GM21528 (cell line): ENCODE results near the gene AIPL1.
"Not testable (repeated sequence)": the region's sequence is repeated elsewhere in the genome, so short reads cannot be mapped to it uniquely, and the experiment has no call there.

ENCODE experiments used
- ATAC-seq: cut with Tn5 transposase; IDR thresholded peaks from one replicate; pipeline ENCODE4 v1.9.1; 2021; ENCODE audit warnings: mild to moderate bottlenecking, moderate library complexity; ENCODE audit not compliant: unreplicated experiment, low FRiP score

AIPL1 gene, protein sequence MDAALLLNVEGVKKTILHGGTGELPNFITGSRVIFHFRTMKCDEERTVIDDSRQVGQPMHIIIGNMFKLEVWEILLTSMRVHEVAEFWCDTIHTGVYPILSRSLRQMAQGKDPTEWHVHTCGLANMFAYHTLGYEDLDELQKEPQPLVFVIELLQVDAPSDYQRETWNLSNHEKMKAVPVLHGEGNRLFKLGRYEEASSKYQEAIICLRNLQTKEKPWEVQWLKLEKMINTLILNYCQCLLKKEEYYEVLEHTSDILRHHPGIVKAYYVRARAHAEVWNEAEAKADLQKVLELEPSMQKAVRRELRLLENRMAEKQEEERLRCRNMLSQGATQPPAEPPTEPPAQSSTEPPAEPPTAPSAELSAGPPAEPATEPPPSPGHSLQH

DNA sequence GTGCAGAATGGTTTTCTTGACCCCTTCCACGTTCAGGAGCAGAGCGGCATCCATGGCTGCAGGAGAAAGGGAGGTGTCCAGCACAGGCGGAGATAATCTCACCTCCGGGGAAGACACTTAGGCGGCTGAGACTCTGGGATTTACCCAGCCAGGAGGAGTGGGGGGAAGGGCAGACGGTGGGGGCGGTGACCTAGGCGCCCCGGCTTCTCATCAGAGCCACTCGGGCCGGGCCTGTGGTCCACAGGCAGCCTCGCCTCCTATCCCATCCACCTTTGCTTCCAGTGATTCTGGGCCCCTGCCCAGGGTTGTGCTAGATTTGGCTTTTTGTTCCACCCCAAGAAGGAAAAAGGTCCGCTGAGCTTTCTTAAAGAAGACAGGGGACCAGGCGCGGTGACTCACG, at the start of gene AIPL1:
Gene AIPL1, minus strand, starts transcription at position 71 of the 400 bp plus-strand sequence. Its CDS starts 17 bp downstream, at position 54.
- no peak for ATAC-seq

DNA sequence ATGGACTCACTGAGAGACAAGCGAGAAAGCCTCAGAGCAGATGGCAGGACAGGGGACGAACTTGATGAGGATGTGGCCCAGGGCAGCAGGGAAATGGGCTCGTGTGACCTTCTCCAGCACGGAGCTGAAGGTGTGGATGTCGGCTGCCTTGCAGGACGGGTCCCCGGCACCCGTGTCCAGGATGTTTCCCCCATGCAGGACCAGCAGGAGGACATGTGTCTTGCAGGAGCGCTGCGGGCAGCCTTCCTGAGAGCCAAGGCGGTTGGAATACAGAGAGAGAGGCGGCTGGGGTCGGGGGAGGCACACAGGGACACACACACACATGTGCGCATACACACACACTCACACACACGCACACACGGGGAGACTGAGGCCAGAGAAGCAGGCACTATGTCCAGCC, 48.6 kb upstream of the AIPL1 start:
- no peak for ATAC-seq

DNA sequence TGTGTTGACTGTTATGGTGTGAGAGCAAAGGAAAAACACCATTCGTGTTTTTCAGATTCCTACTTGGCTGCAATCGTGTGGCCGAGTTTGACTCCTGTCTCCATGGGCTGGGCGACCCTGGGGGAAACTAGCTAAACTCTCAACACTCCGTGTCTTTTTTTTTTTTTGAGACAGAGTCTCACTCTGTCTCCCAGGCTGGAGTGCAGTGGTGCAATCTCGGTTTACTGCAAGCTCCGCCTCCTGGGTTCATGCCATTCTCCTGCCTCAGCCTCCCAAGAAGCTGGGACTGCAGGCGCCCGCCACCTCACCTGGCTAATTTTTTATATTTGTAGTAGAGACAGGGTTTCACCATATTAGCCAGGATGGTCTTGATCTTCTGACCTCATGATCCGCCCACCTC, 47.9 kb upstream of the AIPL1 start:
- not testable (repeated sequence) for ATAC-seq

DNA sequence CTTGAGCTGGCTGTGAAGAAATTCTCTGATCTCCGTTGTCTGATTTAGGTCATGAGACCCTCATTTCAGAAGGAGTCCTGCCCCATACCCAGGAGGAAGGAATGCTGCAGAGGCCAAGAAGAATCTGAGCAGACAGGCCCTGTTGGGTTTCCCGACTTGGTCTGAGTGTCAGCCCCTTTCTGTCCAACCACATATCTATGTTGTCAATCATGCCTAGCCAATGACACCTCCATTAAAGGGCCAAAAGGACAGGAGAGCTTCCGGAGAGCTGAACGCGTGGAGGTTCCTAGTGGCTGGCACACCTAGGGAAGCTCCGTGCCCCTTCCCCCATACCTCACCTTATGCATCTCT, 47.2 kb upstream of the AIPL1 start:
- no peak for ATAC-seq

DNA sequence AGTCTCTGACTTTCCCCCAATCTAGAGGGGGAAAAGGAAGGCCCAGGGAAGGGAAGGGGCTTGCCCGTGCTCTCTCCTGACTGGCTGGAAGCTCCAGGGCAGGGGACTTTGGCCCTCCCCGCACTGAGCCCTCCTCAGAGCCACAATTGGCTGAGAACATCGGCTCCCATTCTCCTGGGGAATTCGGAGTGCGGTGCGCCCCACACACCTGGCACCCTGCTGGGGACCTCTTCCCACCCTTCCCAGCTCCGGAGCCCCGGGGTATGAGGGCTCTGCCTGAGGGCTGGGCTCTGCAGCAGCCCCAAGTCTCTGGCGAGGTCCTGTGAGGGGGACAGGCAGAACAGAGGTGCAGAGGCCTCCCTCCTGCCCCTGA, 45.4 kb upstream of the AIPL1 start:
- ATAC-seq, result no peak

DNA sequence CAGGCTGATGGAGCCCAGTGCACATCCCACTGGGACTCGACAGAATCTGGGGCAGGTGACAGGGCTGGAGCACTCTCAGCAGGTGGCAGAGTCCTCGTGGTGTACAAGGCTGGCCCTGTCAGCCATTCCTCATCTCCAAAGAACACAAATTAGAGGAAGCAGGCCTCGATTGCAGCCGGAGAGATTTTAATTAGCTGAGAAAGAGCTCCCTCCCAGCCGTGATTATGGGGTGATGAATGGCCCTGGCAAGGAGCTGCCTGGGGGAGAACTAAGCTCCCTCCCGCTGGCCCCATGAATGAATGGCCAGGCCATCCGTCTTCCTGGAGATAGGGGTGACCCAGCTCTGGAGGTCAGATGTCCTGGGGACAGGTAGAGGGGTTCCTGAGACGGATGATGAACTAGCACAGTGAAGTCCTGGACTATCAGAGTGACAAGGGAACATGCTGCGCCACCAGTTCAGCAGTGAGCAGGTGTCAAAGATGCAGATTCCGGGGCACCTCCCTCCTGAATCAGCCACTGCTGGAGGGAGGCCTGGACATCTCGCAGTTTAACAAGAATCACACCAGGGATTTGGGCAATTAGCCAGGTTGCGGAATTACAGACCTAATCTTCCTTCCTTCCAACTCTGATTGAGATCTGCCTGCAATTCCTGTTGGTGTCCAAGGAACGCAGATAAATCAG, 44.8 kb upstream of the AIPL1 start:
- ATAC-seq, result no peak

DNA sequence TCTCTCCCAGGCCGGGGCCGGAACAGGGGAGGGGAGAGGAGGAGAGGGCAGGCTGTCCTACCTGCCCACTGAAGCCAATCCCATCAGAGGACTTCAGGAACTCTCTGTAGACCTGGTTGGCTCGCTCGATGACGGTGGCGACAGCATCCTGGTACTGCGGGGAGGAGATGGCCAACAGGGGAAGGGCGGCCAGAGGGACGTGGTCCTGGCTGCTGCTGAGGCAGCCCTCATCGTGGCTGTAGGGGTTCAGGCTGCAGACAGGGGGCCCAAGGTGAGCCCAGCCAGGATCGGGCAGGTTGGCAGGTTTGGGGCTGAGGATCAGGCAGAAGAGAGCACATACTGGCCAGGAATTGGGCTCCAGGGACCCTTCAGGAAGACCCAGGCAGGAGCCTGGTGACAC, 43.6 kb upstream of the AIPL1 start:
- ATAC-seq, result no peak

DNA sequence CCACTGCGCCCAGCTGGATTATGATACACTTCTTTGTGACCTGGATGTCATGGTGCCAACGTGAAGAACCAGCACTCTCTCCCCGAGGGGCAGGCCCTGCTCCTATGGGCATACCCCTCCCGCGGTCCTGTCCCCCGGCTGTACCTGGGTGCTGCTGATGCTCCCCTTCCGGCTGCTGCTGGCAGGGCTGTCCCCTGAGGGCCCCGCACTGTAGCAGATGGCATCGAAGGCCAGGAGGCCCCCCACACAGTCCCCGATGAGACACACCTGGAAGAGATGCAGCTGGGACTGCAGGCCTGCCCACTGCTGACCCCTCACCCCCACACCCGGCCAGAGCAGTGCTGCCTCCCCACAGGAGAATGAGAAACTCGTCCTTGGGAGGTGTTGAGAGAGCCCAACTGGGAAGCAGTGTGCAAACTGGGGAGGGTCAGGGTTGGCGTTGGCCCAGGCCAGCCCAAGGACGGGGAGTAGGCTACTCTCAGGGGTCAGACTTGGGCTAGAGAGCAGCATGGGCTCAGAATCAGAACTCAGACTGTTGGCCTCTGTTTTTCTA, 43.0 kb upstream of the AIPL1 start:
- no peak for ATAC-seq

DNA sequence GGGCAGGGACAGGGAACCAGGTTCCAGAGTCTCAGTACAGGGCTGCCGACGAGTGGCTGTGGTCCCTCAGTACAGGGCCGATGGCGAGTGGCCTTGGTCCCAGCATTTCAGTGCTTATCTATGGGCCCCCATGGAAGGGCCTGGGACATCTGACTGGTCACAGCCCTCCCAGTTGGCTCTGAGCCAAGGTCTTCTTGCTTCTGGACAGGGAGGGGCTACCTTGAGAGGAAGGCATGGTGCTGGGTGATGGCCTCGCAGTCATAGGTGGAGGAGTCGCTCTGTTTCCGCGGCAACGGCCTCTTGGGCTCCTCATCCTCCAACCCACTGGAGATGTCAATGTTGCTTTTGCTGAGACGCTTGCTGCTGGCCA, 41.9 kb upstream of the AIPL1 start:
- ATAC-seq, result no peak

DNA sequence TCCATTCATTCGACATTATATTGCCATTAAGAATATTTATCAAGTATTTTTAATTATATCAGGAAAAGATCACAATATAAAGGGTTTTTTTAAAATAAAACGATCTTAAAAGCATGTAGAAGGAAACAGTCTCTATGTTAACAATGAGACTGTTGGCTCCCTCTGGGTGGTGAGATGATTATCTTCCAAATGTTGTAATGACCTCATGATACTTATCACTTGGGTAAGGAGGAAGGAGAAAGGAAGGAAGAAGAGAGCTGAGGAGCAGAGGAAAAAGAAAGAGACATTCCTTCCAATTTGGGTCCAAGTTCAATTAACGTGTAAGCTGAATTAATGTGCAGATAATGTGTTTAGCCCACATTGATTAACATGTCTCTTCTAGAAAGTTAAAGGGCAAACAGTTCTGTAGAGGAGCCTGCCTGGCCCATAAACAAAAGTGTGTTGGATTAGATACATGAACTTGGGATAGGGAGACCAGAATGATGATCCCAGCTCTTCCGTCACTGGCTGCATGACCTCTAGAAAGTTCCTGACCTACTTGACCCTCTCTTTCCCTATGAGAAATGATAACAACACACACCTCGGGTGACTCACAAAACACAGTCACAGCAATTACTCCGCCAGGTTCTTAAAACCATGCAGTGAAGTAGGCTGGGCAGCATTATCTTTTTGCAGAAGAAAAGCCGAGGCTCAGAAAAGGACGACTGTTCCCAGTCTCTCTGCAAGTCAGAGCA, 41.3 kb upstream of the AIPL1 start:
- no peak for ATAC-seq

DNA sequence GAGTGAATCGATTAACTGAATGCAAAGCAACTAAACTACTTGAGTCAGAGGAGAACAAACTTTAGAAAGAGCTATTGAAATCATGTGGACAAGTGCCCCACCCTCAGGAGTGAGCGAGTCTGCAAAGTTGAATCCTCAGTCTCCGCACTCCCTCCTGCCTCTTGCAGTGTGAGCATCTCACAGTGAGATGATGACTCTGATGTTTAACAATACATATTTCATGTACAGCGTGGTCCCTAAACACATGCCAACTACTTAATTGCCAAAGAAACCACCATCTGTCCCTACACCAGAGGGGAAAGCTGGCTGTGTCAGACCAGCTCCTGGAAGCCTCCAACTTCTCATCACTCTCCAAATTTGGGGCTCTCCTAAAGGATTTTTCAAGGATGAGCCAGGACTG, 40.5 kb upstream of the AIPL1 start:
- no peak for ATAC-seq

DNA sequence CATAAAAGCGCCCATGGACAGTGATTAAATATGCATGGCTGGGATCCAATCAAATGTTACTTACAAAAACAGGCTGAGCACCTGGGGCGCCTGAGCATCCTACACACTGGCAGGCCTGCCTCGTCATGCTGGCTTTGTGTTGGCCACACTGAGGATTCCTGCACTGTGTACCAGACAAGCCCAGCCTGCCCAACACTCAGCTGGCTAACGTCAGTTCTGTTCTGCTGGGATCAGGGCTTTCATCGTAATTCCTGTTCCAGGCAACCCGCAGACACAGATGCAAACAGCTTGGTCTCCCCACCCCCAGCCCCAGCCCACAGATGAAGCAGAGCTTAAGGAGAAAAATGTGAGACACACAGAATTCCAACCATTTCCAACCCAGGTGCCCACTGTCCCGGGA, 40.0 kb upstream of the AIPL1 start:
- ATAC-seq, result no peak

DNA sequence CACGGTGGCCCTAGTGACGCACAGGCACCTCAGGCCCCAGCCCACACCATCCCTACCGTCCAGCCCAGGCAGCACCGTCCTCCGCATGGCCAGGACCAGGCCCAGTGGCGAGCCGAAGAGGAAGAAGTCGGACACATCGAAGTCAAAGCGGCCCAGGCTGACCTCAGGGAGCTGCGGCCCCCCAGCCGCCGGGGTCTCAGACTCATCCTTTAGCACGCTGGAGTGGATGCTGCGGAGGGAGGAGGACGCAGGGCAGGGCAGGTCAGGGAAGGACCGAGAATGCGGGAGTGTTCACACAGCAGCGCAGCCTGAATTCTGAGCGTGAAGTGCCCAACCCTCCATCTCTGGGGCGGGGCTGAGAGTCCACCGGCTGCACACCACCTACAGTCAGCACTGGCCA, 39.5 kb upstream of the AIPL1 start:
- ATAC-seq, result no peak

DNA sequence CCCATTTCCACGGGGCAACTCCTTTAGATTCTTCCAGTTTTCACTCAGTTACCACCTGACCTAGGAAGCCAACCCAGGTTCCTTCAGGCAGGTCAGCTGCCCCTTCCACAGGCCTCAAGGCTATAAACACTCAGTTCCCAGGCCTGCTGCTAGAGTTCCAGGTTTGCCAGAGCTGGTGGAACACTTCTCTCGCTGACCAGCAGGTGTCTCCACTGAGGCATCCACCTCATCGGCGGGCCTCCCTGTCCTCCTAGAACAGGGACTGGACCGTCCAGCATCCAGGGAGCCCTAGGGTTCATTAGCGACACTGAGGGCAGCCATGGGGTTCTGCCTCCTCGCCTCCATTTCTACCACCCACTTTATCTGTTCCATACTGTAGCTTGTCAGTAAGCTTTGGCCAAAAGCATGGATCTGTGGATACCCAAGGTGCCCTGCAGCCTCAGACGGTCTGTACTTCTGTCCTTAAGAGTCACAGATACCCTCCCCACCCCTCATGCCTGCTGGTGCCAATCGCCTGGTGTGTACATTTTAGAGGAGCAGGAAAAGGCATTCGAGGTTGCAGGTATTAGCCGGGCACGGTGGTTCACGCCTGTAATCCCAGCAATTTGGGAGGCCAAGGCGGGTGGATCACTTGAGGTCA, 38.3 kb upstream of the AIPL1 start:
- ATAC-seq, result no peak

DNA sequence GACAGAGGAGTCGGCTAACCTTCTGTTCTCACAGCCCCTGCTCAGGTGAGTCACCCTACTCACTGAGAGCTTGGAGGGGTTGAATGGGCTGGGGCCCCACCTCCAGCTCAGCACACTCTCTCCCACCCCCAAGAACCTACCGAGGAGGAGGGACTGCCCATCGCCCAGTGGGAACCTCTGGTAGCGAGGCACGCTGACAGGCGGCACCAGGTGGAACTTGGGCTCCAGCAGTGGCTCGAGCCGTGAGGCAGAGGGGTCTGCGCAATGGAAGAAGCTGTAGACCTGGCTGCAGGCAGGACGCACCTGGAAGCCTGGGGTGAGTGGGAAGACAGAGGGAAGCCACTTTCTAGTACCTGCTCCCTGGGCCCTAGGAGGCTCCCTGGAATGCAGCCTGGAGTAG, 37.6 kb upstream of the AIPL1 start:
- ATAC-seq, result no peak

DNA sequence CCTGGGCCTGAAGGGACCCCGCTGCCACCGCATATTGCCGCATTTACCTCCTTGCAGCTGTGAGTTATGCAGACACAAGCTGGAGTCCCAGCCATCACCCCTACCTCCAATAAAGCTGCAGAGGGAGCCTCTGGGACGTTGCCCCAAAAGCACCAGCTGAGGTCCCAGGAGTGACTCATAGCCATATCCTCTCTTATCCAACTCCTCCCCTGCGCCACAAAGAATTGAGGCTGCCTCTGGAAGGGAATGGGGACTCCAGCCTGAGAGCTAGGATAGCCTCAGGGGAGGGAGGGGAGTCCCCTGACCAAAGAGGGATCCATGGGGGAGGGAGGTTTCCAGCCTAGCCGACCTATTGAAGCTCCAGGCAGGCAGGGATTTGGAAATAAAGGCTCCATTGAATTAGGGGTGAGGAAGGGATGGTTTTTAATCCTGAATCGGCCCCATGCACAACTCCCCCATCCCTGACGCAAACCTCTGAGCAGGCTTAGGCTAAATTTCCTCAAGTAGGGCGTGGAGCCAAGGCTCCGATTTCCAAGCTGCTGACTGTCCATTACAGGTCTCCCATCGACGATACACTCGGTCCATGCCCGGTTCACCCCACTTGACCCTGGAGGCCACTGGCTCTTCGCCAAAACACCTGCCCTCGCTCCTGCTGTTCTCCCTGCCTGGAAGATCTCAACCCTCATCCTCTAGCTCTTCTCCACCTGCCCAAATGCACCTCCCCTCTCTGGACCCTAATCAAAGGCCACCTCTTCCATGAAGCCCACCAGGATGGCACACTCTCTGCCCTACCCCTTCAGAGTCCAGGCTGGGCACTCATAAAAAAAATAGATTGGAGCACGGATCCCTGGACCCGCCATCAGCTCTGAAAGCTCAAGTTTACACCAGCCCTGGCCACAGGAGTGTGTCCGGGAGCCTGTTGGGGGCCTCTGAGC, 36.9 kb upstream of the AIPL1 start:
- no peak for ATAC-seq

DNA sequence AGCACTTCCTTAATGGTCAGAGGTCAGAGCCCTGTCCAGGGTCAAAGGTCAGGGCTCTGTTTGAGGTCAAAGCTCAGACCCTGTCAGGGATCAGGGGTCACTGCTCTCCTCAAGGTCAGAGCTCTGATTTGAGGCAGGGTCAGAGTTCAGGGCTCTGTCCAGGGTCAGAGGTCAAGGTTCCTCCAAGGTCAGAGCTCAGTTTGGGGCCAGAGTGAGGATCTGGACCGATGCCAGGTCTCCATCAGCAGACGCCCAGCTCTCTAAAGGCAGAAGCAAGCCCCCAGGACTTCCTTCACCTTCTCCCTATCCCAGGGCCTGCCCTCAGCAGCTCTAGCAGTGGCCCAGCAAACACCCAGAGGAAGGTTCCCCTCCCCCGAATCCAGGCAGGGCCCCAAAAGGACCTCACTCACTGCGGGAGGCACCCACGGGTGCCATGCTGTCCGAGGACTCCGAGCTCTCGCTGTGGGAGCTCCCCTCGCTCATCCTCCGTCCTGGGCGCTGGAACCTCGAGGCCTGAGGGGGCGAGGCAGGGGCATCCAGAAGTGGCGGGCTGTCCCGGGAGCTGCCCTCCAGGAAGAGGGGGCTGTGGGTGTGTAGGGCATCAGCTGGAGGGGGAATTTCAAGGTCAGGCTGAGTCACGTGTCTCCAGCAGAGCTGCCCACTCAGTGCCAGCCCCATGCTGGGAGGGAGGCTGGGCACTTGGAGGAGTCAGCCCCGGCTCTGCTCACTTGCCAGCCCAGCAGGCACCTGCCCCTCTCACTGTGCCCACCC, 36.0 kb upstream of the AIPL1 start:
- no peak for ATAC-seq

DNA sequence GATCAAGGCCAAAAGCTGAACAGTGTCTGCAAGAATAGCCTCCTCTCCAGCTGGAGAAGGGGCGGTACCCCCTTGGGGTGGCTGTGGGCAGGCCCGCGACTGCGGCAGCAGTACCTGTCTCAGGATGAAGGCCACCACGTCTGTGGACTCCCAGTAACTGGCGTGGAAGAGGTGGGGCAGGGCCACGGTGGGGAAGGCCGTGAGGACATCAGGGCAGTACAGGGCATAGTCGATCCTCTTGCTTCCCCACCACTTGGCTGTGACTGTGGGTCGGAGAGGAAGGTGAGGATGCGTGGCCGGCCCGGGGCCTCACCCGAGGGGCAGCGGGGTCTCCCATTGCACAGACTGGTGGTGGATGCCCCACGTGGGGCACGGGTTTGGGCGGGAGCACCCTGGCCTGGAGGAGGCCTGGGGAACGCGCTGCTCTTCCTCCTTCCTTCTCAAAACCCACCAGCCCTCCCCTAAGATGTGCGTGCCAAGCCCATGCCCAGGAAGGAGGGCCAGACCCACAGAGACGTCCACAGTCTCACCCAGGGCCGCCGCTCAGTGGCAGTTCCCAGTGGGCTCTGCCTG, 35.3 kb upstream of the AIPL1 start:
- no peak for ATAC-seq
